ENCODE data around the gene ACOD1. TPM values are rescaled to one million over a fixed set of nuclear protein-coding genes. Genes with fewer than 3 reads are reported as not detected.

Gene ACOD1
- total RNA-seq, 6 experiments from 2014 or later = not detected

- Mint-ChIP-seq H3K27ac (no peak overlapping the region), H3K36me3 (ENCODE audit: low read depth) (no peaks in the 10 kb centered on the region), H3K9me3 (no peaks in the 10 kb centered on the region), H3K4me1 (ENCODE audit: low read depth) (no peaks in the 10 kb centered on the region), H3K27me3 (ENCODE audit: insufficient read depth) (peaks cover 30% of the 10 kb centered on the region), H3K4me3 (no peak overlapping the region)
- no peak for TF ChIP-seq CTCF (IDR thresholded peaks at IDR 0.05)
- DNase-seq = no peak
These were observed 35.4 kb downstream of the ACOD1 start for GRCh38 chr13:76983676-76984075.

- no peak for DNase-seq
- Mint-ChIP-seq H3K27ac (peak overlapping the region; percentile 97), H3K27me3 (ENCODE audit: insufficient read depth) (peaks cover 8% of the 10 kb centered on the region), H3K4me1 (ENCODE audit: low read depth) (peaks cover 38% of the 10 kb centered on the region), H3K36me3 (ENCODE audit: low read depth) (peaks cover 7% of the 10 kb centered on the region), H3K4me3 (peak overlapping the region; percentile 97), H3K9me3 (no peaks in the 10 kb centered on the region)
- TF ChIP-seq CTCF (IDR thresholded peaks at IDR 0.05) = no peak
These were observed 43.1 kb downstream of the ACOD1 start for GRCh38 chr13:76991432-76991795.

GRCh38 chr13:76991796-76992547 is 43.7 kb downstream of the ACOD1 start, which contains the start of gene CLN5:
TSS of gene CLN5 (plus strand) at chr13:76992081. CDS start at chr13:76992099, 18 bp downstream.
- H3K4me3 Mint-ChIP-seq = peak within 1 kb of the TSS; percentile 97
- H3K4me1 Mint-ChIP-seq (ENCODE audit: low read depth) = peaks cover 38% of the 10 kb centered on the region
- no peaks in the 10 kb centered on the region for H3K9me3 Mint-ChIP-seq
- peaks cover 12% of the 10 kb centered on the region for H3K36me3 Mint-ChIP-seq (ENCODE audit: low read depth)
- peak; percentile 91 for DNase-seq
- TF ChIP-seq CTCF (IDR thresholded peaks at IDR 0.05) = peak; percentile 21; the same call in 1 of the 2 replicates
- peaks cover 8% of the 10 kb centered on the region for H3K27me3 Mint-ChIP-seq (ENCODE audit: insufficient read depth)
- peak within 1 kb of the TSS; percentile 97 for H3K27ac Mint-ChIP-seq

- TF ChIP-seq CTCF (IDR thresholded peaks at IDR 0.05) = no peak
- peaks cover 38% of the 10 kb centered on the region for H3K4me1 Mint-ChIP-seq (ENCODE audit: low read depth)
- DNase-seq = peak; percentile 34
- peak overlapping the region; percentile 97 for H3K27ac Mint-ChIP-seq
- no peaks in the 10 kb centered on the region for H3K9me3 Mint-ChIP-seq
- peaks cover 5% of the 10 kb centered on the region for H3K27me3 Mint-ChIP-seq (ENCODE audit: insufficient read depth)
- H3K36me3 Mint-ChIP-seq (ENCODE audit: low read depth) = peaks cover 12% of the 10 kb centered on the region
- peak overlapping the region; percentile 97 for H3K4me3 Mint-ChIP-seq
These were observed 44.3 kb downstream of the ACOD1 start for GRCh38 chr13:76992548-76993001.

GRCh38 chr13:76993021-76993420 is 44.7 kb downstream of the ACOD1 start:
- peak; percentile 37 for DNase-seq
- Mint-ChIP-seq H3K27me3 (ENCODE audit: insufficient read depth) (peaks cover 3% of the 10 kb centered on the region), H3K4me1 (ENCODE audit: low read depth) (peaks cover 38% of the 10 kb centered on the region), H3K4me3 (peak overlapping the region; percentile 97), H3K9me3 (no peaks in the 10 kb centered on the region), H3K27ac (peak overlapping the region; percentile 97), H3K36me3 (ENCODE audit: low read depth) (peaks cover 12% of the 10 kb centered on the region)
- TF ChIP-seq CTCF (IDR thresholded peaks at IDR 0.05) = no peak
